Upper lobe of left lung (tissue), 4 donors: ENCODE data around the gene LSP1.

ENCODE experiments used
- CTCF ChIP-seq, 6 experiments: fragments of 450-650 bp in 4 of 6; fragments of 200-600 bp in 2 of 6; sonication (generic) in 2 of 6; IDR thresholded peaks; one replicate each; pipeline ENCODE4 v1.5.1; 2016 to 2019; ENCODE audit warnings: antibody characterized with exemption in 6 of 6
- EP300 ChIP-seq, 4 donors: sonication (generic); formaldehyde crosslinking; IDR thresholded peaks; one replicate each; pipeline ENCODE4 v1.5.1; 2017; ENCODE audit warnings: antibody characterized with exemption in 4 of 4, control low read depth in 2 of 4
- POLR2AphosphoS5 ChIP-seq, 2 donors: sonication (generic); formaldehyde crosslinking; IDR thresholded peaks; one replicate each; pipeline ENCODE4 v1.5.1; 2017; ENCODE audit warnings: antibody characterized with exemption in 2 of 2

DNA sequence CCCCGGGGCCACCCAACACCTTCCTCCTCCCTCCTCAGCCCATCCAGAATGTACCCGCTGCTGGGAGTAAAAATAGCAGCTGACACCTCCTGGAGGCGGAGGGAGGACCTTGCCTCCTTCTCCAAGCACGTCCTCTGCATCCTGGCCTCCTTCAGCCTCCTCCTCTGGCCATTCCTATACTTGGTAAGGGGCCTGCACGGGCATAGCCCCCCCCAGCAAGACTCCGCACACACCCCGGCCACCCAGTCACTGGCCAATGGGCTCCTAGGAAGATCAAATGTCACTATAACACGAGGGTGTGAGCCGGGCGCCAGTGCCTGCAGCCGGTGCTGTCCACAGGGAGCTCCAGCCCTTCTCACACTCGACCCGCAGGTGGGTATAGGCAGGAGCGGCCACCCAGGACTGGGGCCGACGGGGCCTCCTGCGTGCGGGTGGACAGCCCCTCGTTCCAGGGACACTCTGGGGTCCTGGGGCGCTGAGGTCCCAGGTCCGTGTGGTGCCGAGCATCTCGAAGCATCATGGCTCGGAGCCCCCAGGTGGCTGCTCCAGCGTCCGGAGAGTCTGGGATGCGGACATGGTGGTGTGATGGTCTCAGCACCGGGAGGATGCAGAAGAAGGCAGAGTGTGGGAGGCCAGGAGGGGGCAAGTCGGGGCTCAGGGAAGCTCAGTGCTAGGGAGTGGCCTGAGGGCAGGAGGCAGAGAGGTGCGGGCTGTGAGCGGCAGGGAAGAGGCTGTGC, 66.7 kb downstream of the LSP1 start, which contains the start of gene TNNT3:
- TF ChIP-seq CTCF (IDR thresholded peaks at IDR 0.05) (no peak), POLR2AphosphoS5 (IDR thresholded peaks at IDR 0.05) (no peak), EP300 (IDR thresholded peaks at IDR 0.05) (no peak)
